GM12891 (cell line): ENCODE measurements around the gene MAOB.

Source experiments
- PAX5 ChIP-seq: IDR thresholded peaks from 2 replicates; pipeline ENCODE4 v1.6.1; 2011; ENCODE audit warnings: low read length, moderate library complexity, mild to moderate bottlenecking; ENCODE audit not compliant: insufficient read depth, severe bottlenecking
- POLR2A ChIP-seq: IDR thresholded peaks from 2 replicates; pipeline ENCODE4 v1.6.1; 2011; ENCODE audit warnings: low read depth, low read length, control low read depth
- POLR2AphosphoS5 ChIP-seq: IDR thresholded peaks from 2 replicates; pipeline ENCODE4 v1.6.1; 2011; ENCODE audit warnings: low read depth, low read length, control low read depth
- POU2F2 ChIP-seq: IDR thresholded peaks from 2 replicates; pipeline ENCODE4 v1.6.1; 2011; ENCODE audit warnings: low read depth, mild to moderate bottlenecking, control low read depth, low read length, moderate library complexity
- SPI1 ChIP-seq: IDR thresholded peaks from 2 replicates; pipeline ENCODE4 v1.6.1; 2011; ENCODE audit warnings: low read depth, low read length, control low read depth
- TAF1 ChIP-seq: IDR thresholded peaks from 2 replicates; pipeline ENCODE4 v1.6.1; 2011; ENCODE audit warnings: low read depth, low read length, control low read depth

GRCh38 chrX:43865791-43866190, 16.5 kb downstream of the MAOB start:
- TF ChIP-seq POLR2A, result no peak
- no peak for TF ChIP-seq POLR2AphosphoS5
- no peak for TF ChIP-seq TAF1
- TF ChIP-seq SPI1, result no peak
- TF ChIP-seq PAX5, result no peak
- TF ChIP-seq POU2F2, result no peak
